Gastrocnemius medialis (tissue), 4 donors: Measurements from ENCODE around the gene FRMD6. TPM values are rescaled to one million over a fixed set of nuclear protein-coding genes. Genes with fewer than 3 reads are reported as not detected.
A peak's percentile ranks its signal among the peaks of the same experiment; 100 is the strongest.

Experiments
- ATAC-seq, 2 donors: fragments of 150-250 bp; one replicate each; pipeline ENCODE4 v1.9.1; 2016
- DNase-seq, 2 donors: peaks; one replicate each; pipeline ENCODE4 v3.0.0-alpha.2; 2019
- H3K27ac ChIP-seq, 4 donors: fragments of 200-600 bp; sonication (generic); 1 replicate in 1 of 4; 2 replicates in 3 of 4; pipeline ENCODE4 v1.5.1; 2016 to 2018; ENCODE audit warnings: mild to moderate bottlenecking in 2 of 4, moderate library complexity in 1 of 4
- H3K27me3 ChIP-seq, 3 donors: fragments of 200-600 bp; sonication (generic) in 2 of 3; 1 replicate in 1 of 3; 2 replicates in 2 of 3; pipeline versions ENCODE4 v1.5.1 to v1.6.0; 2016 to 2019; ENCODE audit warnings: mild to moderate bottlenecking in 1 of 3, moderate library complexity in 1 of 3
- H3K36me3 ChIP-seq, 2 donors: fragments of 200-600 bp; sonication (generic) in 1 of 2; one replicate each; pipeline ENCODE4 v1.5.1; 2017 to 2018
- H3K4me1 ChIP-seq, 2 donors: fragments of 200-600 bp; sonication (generic) in 1 of 2; one replicate each; pipeline ENCODE4 v1.5.1; 2016 to 2017; ENCODE audit warnings: mild to moderate bottlenecking in 2 of 2
- H3K4me3 ChIP-seq, 4 donors: fragments of 200-600 bp; sonication (generic) in 3 of 4; 1 replicate in 1 of 4; 2 replicates in 3 of 4; pipeline ENCODE4 v1.5.1; 2016 to 2019; ENCODE audit warnings: mild to moderate bottlenecking in 2 of 4
- H3K9me3 ChIP-seq, 3 donors: fragments of 200-600 bp; sonication (generic) in 2 of 3; 1 replicate in 1 of 3; 2 replicates in 2 of 3; pipeline ENCODE4 v1.5.1; 2016 to 2019
- CTCF ChIP-seq, 5 experiments: fragments of 450-650 bp in 3 of 5; fragments of 200-600 bp in 2 of 5; sonication (generic) in 2 of 5; IDR thresholded peaks in 4 of 5; conservative IDR thresholded peaks in 1 of 5; 1 replicate in 4 of 5; 2 replicates in 1 of 5; pipeline ENCODE4 v1.5.1; 2016 to 2019; ENCODE audit warnings: antibody characterized with exemption in 5 of 5, mild to moderate bottlenecking in 3 of 5, moderate library complexity in 3 of 5
- POLR2A ChIP-seq, 2 donors: fragments of 450-650 bp; IDR thresholded peaks; one replicate each; pipeline ENCODE4 v1.6.1; 2017; ENCODE audit warnings: antibody characterized with exemption in 2 of 2, mild to moderate bottlenecking in 2 of 2, moderate library complexity in 2 of 2
- in situ Hi-C, 4 donors: fragments of 200-750 bp; cut with MboI; loops; one replicate each; pipeline versions ENCODE4 v1.15.0 to v1.8.0; 2017; ENCODE audit warnings: low sequenced_read_pairs in 4 of 4
- intact Hi-C: fragments of 100-400 bp; cut with DNase I; formaldehyde crosslinking; loops from one replicate; pipeline ENCODE4 v1.15.1; 2023; ENCODE audit warnings: low total_unique reads
- total RNA-seq, 4 donors: library from RNA; depleted of rRNA; stranded (reverse); fragments of >200 nt; gene quantifications; one replicate each; pipeline versions ENCODE4 v1.1.0 to v1.2.3, GENCODE V29; 2016

The FRMD6 gene
- total RNA-seq, 4 donors from 2014 or later: 6.7 to 15.9 (median 13.0) TPM

- TF ChIP-seq POLR2A (IDR thresholded peaks at IDR 0.05): no peak
- TF ChIP-seq CTCF (IDR thresholded peaks at IDR 0.05 in 4 of 5, conservative IDR thresholded peaks at IDR 0.05 in 1 of 5): peak; percentile 47 to 87 (median 83)
- ATAC-seq (peak; percentile 54 to 81), DNase-seq (peak; percentile 25 to 59)
- no peaks in the 10 kb centered on the region for H3K36me3 ChIP-seq
- no peaks in the 10 kb centered on the region for H3K27me3 ChIP-seq
- no peaks in the 10 kb centered on the region for H3K4me1 ChIP-seq
- no peak overlapping the region for H3K4me3 ChIP-seq
- intact Hi-C loops (loop anchor here (1.0 to 10.0 kb wide), 3 partner anchors 128 to 835 kb away; partner anchors contain the start of genes FRMD6 and PYGL), in situ Hi-C loops (loop anchor here (10.0 to 25.0 kb wide), 2 partner anchors 495 to 818 kb away; no protein-coding TSS in a partner anchor)
- H3K9me3 ChIP-seq: no peaks in the 10 kb centered on the region
- no peak overlapping the region for H3K27ac ChIP-seq
Observed at GRCh38 chr14:51780006-51780692, 128.4 kb downstream of the FRMD6 start.

Other genes with a start within 250 kb of the FRMD6 start
- gene GNG2, start 208.7 kb downstream of the FRMD6 start, total RNA-seq: 1 to 10 TPM in 3 of 4 donors, under 1 TPM in 1; 0.41 to 4.9 (median 2.2) TPM